Subcutaneous preadipocyte (primary cell): ENCODE results near the gene KBTBD13. TPM values are rescaled to one million over a fixed set of nuclear protein-coding genes. Genes with fewer than 3 reads are reported as not detected.

ENCODE experiments used
- small RNA-seq: library from RNA; depleted of rRNA; stranded (forward); fragments of <200 nt; gene quantifications from one replicate; pipeline ENCODE3, GENCODE V24; 2012
- total RNA-seq: library from RNA; depleted of rRNA; stranded (reverse); fragments of >200 nt; gene quantifications from 2 replicates; pipeline ENCODE4 v1.2.3, GENCODE V29; 2012

Gene KBTBD13
- total RNA-seq: not detected in 2 replicates

GRCh38 chr15:65076486-65077290 is at the start of gene KBTBD13:
Gene KBTBD13 (plus strand): TSS chr15:65076746. CDS start chr15:65076816, 70 bp downstream.

GRCh38 chr15:65028921-65029735 is 47.4 kb upstream of the KBTBD13 start, which contains the start of gene MTFMT:
Gene MTFMT (minus strand): TSS chr15:65029639. CDS start chr15:65029613, 26 bp downstream.

GRCh38 chr15:65044724-65045481 is 31.6 kb upstream of the KBTBD13 start, which contains the start of gene SLC51B:
Gene SLC51B (plus strand): TSS chr15:65045387. CDS start chr15:65050005, 4,618 bp downstream.

GRCh38 chr15:65067645-65068402 is 8.7 kb upstream of the KBTBD13 start, which contains the start of gene RASL12:
Gene RASL12 (minus strand): TSS chr15:65067991. CDS start chr15:65067835, 156 bp downstream.

GRCh38 chr15:65115086-65115485 is 38.5 kb downstream of the KBTBD13 start, which contains the start of gene UBAP1L:
Gene UBAP1L (minus strand): TSS chr15:65115200. CDS start chr15:65106215, 8,985 bp downstream.

Small RNA genes within 50 kb of the gene (small RNA-seq; reads per million reads assigned to genes)
- gene AC013553.1: not detected

Other genes with a start within 250 kb of the KBTBD13 start
- gene PLEKHO2, start 234.8 kb upstream of the KBTBD13 start, total RNA-seq: 22.8 and 29.9 TPM in 2 replicates
- gene ANKDD1A, start 164.8 kb upstream of the KBTBD13 start, total RNA-seq: 6.1 and 7.0 TPM in 2 replicates
- gene SPG21, start 86.8 kb upstream of the KBTBD13 start, total RNA-seq: 88.4 and 97.7 TPM in 2 replicates
- gene MTFMT, start 47.1 kb upstream of the KBTBD13 start, total RNA-seq: 22.4 and 24.2 TPM in 2 replicates
- not detected in 2 replicates for gene SLC51B, start 31.4 kb upstream of the KBTBD13 start, total RNA-seq
- gene RASL12, start 8.8 kb upstream of the KBTBD13 start, total RNA-seq: 3.7 and 6.6 TPM in 2 replicates
- 2.2 TPM in 2 replicates for gene UBAP1L, start 38.5 kb downstream of the KBTBD13 start, total RNA-seq
- 18.7 and 26.6 TPM in 2 replicates for gene PDCD7, start 57.1 kb downstream of the KBTBD13 start, total RNA-seq
- gene CLPX, start 108.6 kb downstream of the KBTBD13 start, total RNA-seq: 33.2 and 50.3 TPM in 2 replicates
- gene CILP, start 134.7 kb downstream of the KBTBD13 start, total RNA-seq: 0.20 and 1.5 TPM in 2 replicates
- gene PARP16, start 210.1 kb downstream of the KBTBD13 start, total RNA-seq: 2.2 and 2.9 TPM in 2 replicates
- gene RNU5A-1, start 219.3 kb downstream of the KBTBD13 start, total RNA-seq: not detected in 2 replicates
- not detected in 2 replicates for gene RNU5B-1, start 227.9 kb downstream of the KBTBD13 start, total RNA-seq